GM12892 (cell line): ENCODE data around the gene GRAP2.

Experiments used
- POLR2A ChIP-seq: IDR thresholded peaks from 2 replicates; pipeline ENCODE4 v1.6.1; 2011; ENCODE audit warnings: low read depth, low read length, control low read depth
- POLR2AphosphoS5 ChIP-seq: IDR thresholded peaks from 2 replicates; pipeline ENCODE4 v1.6.1; 2011; ENCODE audit warnings: low read depth, low read length, control low read depth

- TF ChIP-seq POLR2A (no peak), POLR2AphosphoS5 (no peak)
Observed at GRCh38 chr22:40014667-40015248, 113.9 kb downstream of the GRAP2 start.
